C4-2B (cell line): ENCODE results near the gene DVL2.
A peak's percentile ranks its signal among the peaks of the same experiment; 100 is the strongest.

Experiments
- H3K27ac ChIP-seq: fragments of 450-650 bp; 2 replicates; pipeline ENCODE4 v1.5.1; 2017
- ZFX ChIP-seq: fragments of 450-650 bp; IDR thresholded peaks from 2 replicates; pipeline ENCODE4 v1.6.1; 2017
- TF ChIP-seq, protein P1 (sequence below): fragments of 450-650 bp; conservative IDR thresholded peaks from 2 replicates; pipeline ENCODE4 v1.5.1; 2017; ENCODE audit warnings: mild to moderate bottlenecking

The DVL2 gene

DNA sequence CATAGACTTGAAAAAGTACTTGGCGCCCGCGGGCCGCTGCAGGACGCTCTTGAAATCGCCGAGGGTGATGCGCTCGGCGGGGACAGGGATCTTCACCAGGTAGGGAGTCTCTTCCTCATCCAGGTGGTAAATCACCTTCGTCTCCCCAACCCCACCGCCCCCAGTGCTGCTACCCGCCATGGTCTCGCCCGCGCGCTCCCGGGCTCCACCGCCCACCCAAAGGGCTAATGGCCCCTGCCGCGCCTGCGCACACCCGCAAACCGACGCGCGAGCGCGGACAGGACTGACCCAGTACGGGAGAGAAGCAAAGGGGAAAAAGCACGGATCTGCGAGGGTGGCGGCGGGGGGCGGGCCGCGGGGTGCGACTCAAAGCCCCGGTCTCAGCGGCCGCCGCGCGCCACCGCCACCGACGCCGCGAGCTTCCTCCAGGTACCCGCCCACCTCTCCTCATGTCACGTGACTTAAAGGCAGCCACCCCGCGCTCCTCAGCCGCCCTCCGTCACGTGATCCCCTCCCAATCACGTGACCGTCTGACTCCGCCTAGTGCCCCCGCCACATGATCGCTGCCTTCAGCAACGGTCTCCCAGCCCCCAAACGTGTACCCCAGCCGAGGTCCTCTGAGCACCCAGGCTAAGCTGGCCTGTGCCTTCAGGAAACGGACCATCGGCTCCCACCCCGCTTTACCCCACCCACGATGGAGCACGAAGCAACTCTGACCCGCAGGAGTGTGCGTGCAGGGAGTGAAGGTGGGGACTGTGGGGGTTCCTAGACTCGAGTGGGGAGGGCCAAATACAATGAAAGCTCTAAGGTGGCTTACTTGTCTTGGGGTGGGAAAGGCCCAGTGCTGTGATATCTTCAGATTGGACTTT, at the start of gene DVL2:
TSS of gene DVL2 (minus strand) at position 435 of the 869 bp plus-strand sequence. CDS start at position 180, 255 bp downstream.
- TF ChIP-seq, protein P1, sequence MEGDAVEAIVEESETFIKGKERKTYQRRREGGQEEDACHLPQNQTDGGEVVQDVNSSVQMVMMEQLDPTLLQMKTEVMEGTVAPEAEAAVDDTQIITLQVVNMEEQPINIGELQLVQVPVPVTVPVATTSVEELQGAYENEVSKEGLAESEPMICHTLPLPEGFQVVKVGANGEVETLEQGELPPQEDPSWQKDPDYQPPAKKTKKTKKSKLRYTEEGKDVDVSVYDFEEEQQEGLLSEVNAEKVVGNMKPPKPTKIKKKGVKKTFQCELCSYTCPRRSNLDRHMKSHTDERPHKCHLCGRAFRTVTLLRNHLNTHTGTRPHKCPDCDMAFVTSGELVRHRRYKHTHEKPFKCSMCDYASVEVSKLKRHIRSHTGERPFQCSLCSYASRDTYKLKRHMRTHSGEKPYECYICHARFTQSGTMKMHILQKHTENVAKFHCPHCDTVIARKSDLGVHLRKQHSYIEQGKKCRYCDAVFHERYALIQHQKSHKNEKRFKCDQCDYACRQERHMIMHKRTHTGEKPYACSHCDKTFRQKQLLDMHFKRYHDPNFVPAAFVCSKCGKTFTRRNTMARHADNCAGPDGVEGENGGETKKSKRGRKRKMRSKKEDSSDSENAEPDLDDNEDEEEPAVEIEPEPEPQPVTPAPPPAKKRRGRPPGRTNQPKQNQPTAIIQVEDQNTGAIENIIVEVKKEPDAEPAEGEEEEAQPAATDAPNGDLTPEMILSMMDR, result no peak
- peak; percentile 36; the same call in 1 of the 2 replicates for TF ChIP-seq ZFX
- peak within 1 kb of the TSS; percentile 89 for H3K27ac ChIP-seq

DNA sequence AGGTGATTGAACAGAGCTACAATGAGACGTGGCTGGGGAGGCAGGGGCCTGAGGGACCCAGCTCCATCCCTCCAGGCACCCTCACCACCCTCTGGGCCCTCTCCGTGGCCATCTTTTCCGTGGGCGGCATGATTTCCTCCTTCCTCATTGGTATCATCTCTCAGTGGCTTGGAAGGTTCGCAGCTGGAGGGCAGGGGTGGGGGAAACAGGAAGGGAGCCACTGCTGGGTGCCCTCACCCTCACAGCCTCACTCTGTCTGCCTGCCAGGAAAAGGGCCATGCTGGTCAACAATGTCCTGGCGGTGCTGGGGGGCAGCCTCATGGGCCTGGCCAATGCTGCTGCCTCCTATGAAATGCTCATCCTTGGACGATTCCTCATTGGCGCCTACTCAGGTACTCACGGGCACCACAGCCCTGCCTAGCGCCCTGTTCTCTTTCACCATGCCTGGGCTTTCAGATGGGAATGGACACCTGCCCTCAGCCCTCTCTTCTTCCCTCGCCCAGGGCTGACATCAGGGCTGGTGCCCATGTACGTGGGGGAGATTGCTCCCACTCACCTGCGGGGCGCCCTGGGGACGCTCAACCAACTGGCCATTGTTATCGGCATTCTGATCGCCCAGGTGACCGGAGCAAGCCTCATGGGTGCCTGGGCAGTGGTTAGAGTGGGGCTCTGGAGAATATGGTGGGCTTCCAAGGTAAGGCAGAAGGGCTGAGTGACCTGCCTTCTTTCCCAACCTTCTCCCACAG, 49.3 kb upstream of the DVL2 start:
- no peak overlapping the region for H3K27ac ChIP-seq
- TF ChIP-seq, protein P1, result no peak
- TF ChIP-seq ZFX, result no peak

DNA sequence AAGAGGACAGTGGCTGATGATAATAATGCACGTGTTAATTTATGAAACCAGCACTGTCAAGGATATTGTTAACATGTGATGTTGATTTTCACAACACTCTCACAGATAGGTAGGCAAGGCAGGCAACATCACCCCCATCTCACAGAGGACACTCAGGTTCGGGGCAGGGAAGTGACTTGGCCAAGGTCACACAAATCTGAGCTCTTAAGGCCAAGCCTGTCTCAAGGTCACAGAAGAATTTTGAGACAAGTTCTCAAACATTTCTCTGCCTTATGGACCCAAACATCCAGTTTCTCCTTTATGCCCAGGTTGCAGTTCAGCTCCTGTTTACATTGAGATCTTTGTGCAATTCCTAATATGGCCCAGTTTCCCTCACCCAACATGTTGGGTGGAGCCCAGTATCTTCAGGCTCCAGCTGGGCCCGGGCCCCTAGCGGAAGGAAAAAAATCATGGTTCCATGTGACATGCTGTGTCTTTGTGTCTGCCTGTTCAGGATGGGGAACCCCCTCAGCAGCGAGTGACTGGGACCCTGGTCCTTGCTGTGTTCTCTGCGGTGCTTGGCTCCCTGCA, 48.5 kb upstream of the DVL2 start:
- no peak for TF ChIP-seq ZFX
- TF ChIP-seq, protein P1, result no peak
- no peak overlapping the region for H3K27ac ChIP-seq

DNA sequence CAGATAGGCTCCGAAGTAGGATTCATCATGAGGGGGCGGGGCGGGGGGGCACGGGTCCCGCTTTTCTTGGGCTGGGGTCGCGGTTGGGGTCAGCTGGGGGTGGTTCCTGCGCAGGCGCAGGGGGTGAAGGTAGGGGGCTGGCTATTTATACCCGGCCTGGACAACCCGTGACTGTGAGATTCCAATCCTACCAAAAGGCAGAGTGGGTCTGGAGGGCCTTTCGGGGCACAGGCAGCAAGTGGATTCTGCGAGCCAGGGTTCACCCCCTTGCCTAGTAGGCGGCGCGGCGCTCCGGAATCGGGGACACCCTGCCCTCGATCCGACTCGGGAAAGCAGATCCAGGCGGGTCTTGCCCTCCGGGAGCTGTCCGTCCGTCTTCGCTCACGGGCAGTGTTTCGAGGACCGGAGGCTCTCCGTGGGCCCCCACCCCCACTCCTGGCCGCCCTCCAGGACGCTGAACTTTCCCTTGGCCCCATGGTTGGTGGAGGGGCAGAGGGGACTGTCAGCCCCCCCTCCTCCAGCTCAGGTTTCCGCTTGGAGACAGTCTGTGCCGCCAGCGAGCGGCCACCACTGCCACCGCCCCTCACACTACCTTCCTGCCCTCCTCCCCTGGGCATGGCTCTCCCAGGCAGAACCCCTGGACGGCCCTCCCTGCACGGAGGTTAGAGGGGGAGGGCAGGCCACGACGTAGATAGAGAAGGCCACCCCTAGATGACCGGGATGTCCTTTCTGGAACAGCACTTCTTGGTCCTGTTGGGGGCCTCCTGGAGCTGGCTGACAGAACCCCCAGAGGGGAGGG, 47.8 kb upstream of the DVL2 start:
- H3K27ac ChIP-seq, result peak overlapping the region; percentile 68
- TF ChIP-seq, protein P1, result no peak
- no peak for TF ChIP-seq ZFX

DNA sequence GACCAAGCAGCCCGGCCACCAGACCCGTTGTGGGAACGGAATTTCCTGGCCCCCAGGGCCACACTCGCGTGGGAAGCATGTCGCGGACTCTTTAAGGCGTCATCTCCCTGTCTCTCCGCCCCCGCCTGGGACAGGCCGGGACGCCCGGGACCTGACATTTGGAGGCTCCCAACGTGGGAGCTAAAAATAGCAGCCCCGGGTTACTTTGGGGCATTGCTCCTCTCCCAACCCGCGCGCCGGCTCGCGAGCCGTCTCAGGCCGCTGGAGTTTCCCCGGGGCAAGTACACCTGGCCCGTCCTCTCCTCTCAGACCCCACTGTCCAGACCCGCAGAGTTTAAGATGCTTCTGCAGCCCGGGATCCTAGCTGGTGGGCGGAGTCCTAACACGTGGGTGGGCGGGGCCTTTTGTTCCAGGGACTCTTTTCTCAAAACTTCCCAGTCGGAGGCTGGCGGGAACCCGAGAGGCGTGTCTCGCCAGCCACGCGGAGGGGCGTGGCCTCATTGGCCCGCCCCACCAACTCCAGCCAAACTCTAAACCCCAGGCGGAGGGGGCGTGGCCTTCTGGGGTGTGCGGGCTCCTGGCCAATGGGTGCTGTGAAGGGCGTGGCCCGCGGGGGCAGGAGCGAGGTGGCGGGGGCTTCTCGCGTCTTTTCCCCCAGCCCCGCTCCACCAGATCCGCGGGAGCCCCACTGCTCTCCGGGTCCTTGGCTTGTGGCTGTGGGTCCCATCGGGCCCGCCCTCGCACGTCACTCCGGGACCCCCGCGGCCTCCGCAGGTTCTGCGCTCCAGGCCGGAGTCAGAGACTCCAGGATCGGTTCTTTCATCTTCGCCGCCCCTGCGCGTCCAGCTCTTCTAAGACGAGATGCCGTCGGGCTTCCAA, 47.0 kb upstream of the DVL2 start, which contains the start of gene SLC2A4:
TSS of gene SLC2A4 (plus strand) at position 645 of the 879 bp plus-strand sequence. CDS start at position 862, 217 bp downstream.
- peak within 1 kb of the TSS; percentile 68 for H3K27ac ChIP-seq
- no peak for TF ChIP-seq ZFX
- TF ChIP-seq, protein P1, result no peak

DNA sequence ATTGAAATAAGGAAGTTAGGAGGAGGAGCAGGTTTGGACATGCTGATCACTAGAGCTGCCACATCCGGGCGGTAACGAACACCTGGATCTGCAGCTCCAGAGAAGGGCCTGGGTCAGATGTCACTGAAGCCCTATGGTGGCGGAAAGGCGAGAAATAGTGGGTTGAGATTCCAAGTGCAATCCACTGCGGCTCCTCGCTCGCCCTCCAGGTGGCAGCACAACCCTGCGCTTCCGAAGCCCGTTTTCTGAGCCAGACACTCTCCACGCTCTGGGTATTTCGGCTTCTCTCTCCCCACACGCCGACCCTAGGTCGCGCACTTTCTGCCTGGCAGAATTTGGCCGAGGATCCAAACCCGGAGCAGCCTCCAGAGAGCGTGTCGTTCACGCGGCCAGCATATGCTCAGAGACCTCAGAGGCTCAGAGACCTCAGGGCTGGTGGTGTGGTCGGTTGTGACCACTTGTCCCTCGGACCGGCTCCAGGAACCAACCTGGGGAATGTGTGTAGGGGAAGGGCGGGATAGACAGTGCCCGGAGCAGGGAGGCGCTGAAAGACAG, 46.3 kb upstream of the DVL2 start:
- peak overlapping the region; percentile 68 for H3K27ac ChIP-seq
- TF ChIP-seq, protein P1, result peak; percentile 98
- no peak for TF ChIP-seq ZFX
